Pericardium fibroblast (primary cell): Measurements from ENCODE around the gene CAMK2N1. TPM values are rescaled to one million over a fixed set of nuclear protein-coding genes. Genes with fewer than 3 reads are reported as not detected.

Source experiments
- total RNA-seq: library from RNA; depleted of rRNA; stranded (reverse); fragments of >200 nt; gene quantifications from 2 replicates; pipeline ENCODE4 v1.2.3, GENCODE V29; 2015

The CAMK2N1 gene
- total RNA-seq: 5.1 and 6.9 TPM in 2 replicates

GRCh38 chr1:20485527-20486456, at the start of gene CAMK2N1:
Gene CAMK2N1, minus strand, starts transcription at chr1:20486210. Its CDS starts 831 bp downstream, at chr1:20485379.

DNA sequence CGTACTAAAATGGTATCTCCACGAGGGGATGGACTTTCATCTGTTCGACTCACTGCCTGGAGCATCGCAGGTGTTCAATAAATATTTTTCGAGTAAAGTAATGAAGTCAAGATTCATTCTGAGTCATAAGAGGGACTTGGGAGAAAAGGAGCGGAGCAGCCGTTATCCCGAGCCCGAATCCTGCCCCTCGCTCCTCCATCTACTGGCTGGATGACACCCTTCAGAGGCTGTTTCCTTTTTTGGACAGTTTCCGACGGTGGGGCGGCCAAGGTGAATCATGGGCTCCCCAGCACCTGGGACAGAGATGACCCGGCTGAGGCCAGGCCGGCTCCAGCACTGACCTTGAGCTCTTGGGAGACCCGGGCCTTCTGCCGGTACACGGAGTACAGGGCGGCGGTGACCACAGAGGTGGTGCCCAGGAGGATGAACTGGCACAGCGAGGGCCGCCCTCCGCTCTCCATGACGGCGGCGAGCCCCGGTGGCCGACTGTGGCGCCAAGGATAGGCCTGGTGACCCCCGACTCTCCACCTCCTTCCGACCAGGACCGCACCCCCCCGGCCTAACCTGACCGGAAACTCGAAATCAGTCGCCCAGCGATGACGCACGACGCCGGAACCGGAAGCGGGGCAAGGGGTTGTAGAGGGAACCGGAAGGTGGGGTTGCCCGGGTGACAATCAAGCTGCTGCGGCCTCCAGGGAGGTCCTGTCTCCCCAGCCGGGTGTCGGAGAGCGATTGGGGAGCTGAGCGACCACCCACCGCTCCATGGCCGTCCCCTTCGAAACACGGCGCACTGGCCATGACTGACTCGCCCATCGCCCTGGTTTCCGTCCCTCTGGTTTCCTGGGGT, 21.8 kb upstream of the CAMK2N1 start, which contains the start of gene MUL1:
MUL1 (minus strand) TSS at position 588 of the 847 bp plus-strand sequence; CDS start at position 461, 127 bp downstream.

Other genes with a start within 250 kb of the CAMK2N1 start
- gene VWA5B1, start 195.3 kb downstream of the CAMK2N1 start, total RNA-seq: not detected in 2 replicates
- gene MUL1, start 21.9 kb upstream of the CAMK2N1 start, total RNA-seq: 23.1 and 33.5 TPM in 2 replicates
- 0.12 and 0.77 TPM in 2 replicates for gene FAM43B, start 66.4 kb upstream of the CAMK2N1 start, total RNA-seq
- 1.5 and 2.2 TPM in 2 replicates for gene CDA, start 102.9 kb upstream of the CAMK2N1 start, total RNA-seq
- 67.8 and 68.7 TPM in 2 replicates for gene PINK1, start 147.2 kb upstream of the CAMK2N1 start, total RNA-seq
- gene DDOST, start 175.2 kb upstream of the CAMK2N1 start, total RNA-seq: 275 and 357 TPM in 2 replicates
- 0.35 and 0.60 TPM in 2 replicates for gene KIF17, start 231.8 kb upstream of the CAMK2N1 start, total RNA-seq
- gene SH2D5, start 246.5 kb upstream of the CAMK2N1 start, total RNA-seq: 0.26 and 0.58 TPM in 2 replicates